ENCODE results near the gene RHBDD1.

Gene RHBDD1

DNA sequence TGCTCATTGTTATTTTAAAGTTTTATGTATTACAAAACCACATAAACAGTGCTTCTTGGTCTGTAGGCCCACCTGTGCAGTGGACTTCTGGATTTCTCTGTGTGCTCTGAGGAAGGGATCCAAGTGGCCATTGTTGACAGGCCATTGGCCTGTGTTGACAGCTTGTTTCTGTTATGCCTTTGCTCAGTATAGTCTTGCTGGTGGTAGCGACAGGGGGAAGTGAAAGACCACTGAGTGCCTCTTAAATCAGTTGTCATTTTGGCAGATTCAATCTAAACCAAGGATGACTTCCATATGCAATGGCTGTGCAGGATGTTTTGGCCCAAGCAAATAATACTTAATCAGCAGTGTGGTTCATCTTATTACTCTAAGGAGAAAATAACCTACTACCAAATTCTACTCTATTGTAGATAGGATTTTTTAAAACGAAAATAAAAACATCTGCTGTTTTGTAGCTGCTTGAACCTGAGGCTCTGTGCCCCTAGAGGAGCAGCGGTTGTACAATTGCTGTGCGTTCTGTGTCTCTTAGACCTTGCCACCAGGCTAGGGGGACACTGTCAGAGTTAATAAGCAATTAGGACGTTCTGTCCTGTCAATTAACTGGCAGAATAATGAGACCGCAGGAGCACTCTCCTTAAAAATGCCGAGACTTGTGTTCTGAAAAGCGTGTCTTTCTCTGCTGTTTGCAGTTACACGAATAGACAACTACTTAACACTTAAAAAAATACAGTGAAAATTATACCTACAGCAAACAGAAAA is 108.2 kb downstream of the RHBDD1 start:
- DNase-seq: no peak

- no peak for DNase-seq
Observed at GRCh38 chr2:226953206-226953605, 117.4 kb downstream of the RHBDD1 start.

DNA sequence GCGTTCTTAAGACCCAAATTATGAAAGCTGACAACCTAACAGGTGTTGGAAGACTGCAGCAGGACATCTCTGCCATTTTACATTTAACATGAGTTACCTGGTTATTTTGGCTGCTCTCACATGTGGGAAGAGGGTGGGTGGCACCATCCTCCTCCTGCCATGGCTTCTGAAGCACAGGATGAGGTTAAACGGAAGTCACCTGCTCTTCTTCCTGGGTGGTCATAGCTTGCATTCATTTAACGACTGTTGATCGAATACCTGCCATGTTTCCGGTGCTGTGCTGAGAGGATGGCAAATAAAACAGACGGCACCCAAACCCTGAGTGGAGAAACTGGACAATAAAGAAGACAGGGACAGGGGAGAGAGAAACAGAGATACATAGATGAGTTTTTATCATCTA is 118.0 kb downstream of the RHBDD1 start:
- no peak for DNase-seq

DNA sequence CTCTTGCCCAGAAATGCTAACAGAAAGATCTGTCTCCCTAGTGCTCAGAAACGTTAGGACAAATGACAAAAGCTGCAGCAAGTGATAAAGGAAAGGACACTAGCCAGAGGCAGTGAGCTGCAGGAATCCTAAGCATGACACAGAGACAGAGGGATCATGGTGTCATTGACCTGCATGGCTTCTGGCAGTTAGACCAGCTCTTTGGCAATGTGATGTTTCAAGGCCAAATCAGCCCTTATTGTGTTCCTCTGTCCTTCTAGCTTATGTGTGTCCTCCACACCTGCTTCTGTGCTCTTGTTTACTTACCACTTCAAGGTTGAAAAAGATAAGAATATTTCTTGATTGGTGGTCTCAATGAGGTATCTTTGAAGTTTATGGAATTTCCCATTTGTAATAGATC is 120.8 kb downstream of the RHBDD1 start:
- no peak for DNase-seq

DNA sequence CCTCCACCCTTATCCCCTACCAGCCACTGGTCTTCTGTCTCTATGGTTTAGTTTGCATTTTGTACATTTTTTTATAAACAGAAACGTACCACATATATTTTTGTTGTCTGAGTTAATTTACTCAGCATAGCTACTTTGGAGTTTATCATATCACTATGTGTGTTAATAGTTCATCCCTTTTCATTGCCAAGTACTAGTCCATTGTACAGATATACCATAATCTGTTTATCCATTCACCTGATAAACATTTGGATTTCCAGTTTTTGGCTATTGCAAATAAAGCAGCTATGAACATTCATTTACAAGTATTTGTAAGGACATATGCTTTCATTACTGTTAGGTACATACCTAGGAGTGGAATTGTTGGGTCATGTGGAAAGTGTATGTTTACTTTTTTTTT is 123.6 kb downstream of the RHBDD1 start:
- no peak for DNase-seq

GRCh38 chr2:226962176-226962773 is 126.4 kb downstream of the RHBDD1 start:
- no peak for DNase-seq

DNA sequence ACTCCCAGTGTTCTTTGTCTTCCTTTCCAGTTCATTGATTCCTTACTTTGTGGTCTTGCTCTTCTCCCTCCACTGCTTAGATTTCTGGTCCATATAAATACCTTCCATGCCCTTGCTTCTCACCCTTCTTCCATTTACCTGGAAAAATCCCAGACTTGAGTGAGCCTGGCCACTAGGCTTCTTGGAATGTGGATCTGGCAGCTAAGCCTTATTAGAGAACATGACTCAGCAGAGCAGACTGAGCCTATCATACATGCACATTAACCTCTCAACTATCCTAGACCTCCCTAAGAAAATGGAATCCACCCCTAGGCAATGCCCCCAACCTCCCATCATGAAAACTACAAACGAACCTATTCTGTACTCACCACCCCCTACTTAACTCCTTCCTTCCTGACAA is 127.7 kb downstream of the RHBDD1 start:
- DNase-seq: no peak

GRCh38 chr2:226965376-226965775 is 129.5 kb downstream of the RHBDD1 start:
- DNase-seq: no peak

- no peak for DNase-seq
Observed at GRCh38 chr2:226969417-226970080, 133.7 kb downstream of the RHBDD1 start.

GRCh38 chr2:226970362-226970761 is 134.5 kb downstream of the RHBDD1 start:
- DNase-seq: no peak

GRCh38 chr2:226971084-226971483 is 135.2 kb downstream of the RHBDD1 start:
- DNase-seq: no peak

- no peak for DNase-seq
Observed at GRCh38 chr2:226971770-226972169, 135.9 kb downstream of the RHBDD1 start.

DNA sequence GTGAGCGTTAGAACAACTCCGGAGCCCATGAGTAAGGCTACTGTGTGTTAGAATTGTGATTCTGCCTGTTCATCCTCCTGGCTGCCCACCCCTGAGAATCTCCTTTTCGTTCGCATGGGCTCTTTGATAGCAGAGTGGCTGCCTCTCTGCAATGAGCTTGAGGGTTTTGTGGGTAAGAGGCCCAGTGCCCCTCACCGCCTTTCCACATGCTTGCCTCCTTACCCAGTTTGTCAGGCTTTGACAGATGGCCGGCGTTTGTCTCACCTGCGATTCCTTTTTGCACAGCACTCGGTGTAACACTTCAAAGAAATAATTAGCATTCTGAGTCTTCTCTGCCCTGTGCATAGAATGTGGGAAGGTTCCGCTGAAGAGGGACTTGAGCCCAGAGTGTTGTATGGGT is 138.0 kb downstream of the RHBDD1 start:
- no peak for DNase-seq

DNA sequence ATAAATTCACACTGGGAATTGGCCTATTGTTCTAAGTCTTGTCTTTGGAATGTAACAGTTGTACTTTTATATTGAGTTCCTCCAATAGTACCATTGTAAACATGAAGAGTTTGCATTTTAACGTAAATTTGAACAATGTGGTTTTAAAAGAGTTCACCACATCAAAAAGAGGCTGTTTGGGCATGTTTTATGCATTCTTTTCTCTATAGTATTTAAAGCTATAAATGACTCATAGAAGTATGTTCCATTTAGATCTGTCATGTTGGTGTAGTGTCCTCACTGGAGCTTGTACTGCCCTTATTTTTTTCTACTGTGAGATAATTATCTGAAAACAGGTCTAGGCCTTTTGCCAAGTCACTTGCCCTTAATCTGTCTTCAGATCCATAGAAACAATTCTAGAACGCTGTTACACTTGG is 141.9 kb downstream of the RHBDD1 start:
- no peak for DNase-seq

DNA sequence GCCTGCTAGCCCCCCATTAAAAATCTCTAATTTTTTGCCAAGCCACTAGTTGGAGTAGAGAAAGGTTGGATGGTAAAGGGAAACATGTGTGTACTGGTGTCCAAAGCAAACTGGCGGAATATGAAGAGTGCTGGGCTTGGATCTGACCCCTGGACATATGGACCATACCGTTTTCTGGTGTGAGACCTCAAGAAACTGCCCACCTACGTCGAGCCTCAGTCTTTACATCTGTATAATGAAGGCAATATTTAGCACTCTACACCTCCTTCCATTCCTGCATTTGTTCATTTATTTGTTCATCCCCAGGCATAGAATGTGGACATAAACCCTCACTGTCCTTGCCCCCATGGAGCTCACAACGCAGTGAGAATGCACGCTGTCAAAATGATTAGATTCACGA is 142.4 kb downstream of the RHBDD1 start:
- DNase-seq: no peak

- DNase-seq: no peak
Observed at GRCh38 chr2:226979004-226979403, 143.2 kb downstream of the RHBDD1 start.

DNA sequence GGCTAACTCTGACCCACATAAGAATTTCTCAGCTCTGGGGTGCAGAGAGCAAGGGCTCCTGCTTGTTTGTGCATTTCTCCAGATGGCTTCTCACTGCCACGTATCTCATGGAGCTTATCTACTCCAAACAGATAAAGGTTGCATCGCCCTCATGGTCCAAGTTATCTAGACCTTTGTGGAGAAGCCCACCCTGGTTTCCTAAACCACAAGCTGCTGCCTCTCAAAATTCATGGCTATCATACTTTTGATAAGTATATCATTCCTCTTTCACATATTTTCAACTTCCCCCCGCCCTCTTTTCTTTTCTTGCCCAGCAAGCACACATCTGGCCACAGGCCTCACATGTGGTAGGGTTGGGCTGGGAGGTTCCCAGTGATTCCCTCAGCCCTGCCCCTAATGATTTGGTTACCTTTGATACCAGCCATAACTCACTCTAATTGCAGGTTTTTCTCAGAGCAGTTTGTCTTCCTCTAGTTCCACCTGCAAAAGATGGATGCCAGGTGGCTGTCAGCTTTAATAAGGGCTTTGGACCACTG is 146.0 kb downstream of the RHBDD1 start:
- DNase-seq: no peak

GRCh38 chr2:226983895-226984749 is 148.3 kb downstream of the RHBDD1 start:
- DNase-seq: no peak

GRCh38 chr2:226984750-226985582 is 149.1 kb downstream of the RHBDD1 start:
- DNase-seq: peak; percentile 31

GRCh38 chr2:226985583-226985946 is 149.7 kb downstream of the RHBDD1 start:
- DNase-seq: no peak

DNA sequence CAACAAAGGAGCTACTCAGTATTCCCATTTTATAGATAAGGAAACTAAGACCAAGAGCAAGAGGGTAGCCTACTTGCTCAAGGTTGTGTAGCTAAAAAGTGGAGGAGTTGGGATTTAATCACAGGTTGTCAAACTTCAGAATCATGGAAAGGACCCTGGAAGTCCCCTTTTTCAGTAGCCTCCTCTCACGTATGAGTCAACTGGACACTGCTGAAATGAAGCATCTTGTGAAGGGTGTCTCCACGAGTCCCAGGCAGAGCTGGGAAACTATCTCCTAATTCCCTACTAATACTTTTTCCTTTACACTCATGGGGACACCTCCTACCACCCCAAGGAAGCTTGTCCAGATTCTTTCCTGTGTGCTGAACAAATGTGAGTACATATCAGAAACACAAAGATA is 155.8 kb downstream of the RHBDD1 start:
- DNase-seq: no peak

DNA sequence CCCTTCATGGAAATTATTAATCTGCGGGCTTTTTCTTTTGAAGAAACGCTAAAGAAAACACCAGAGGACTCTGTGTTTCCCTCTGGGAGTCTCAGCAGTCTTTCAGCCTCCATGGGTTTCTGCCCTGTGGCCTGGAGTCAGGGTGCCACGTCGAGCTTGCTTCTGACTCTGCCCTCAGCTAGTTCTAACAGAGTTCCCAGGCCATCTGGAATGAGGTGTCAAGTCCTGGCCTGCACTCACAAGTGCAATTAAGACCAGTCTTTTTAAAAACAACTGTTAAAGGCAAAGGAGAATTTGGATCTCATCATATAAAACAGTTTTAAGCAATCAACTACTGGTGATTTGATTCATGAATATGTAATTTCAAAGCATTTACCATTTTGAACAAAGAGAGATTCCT is 157.3 kb downstream of the RHBDD1 start:
- no peak for DNase-seq
